ENCODE data around the gene NENF.

Gene NENF

DNA sequence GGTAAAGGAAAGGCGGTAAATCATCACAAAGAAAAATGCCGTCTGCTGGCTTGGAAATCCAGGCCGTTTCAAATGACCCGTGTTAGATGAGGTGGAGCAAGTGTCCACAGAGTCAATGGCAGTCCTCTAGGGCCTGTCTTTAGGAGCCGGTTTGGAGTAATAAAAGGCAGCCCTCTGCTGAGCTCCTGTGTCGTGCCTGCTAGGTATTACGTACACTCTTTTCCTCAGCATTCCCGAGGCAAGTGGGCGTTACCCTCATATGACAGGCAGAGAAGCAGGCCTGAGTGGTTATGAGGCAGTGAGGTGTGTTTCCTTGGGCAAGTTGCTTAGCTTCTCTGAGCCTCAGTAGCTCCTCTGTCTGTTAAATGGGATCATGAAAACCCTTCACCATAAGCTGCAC lies 7.7 kb downstream of the NENF start:
- TF ChIP-seq EP300 (IDR thresholded peaks at IDR 0.05; ENCODE audit: borderline replicate concordance): no peak
- TF ChIP-seq YY1 (IDR thresholded peaks at IDR 0.05; ENCODE audit: low read depth): no peak
- TF ChIP-seq FOXM1 (IDR thresholded peaks at IDR 0.05; ENCODE audit: borderline replicate concordance, low read depth): no peak
- TF ChIP-seq TCF12 (IDR thresholded peaks at IDR 0.05; ENCODE audit: low read depth): no peak
- TF ChIP-seq, protein P1, sequence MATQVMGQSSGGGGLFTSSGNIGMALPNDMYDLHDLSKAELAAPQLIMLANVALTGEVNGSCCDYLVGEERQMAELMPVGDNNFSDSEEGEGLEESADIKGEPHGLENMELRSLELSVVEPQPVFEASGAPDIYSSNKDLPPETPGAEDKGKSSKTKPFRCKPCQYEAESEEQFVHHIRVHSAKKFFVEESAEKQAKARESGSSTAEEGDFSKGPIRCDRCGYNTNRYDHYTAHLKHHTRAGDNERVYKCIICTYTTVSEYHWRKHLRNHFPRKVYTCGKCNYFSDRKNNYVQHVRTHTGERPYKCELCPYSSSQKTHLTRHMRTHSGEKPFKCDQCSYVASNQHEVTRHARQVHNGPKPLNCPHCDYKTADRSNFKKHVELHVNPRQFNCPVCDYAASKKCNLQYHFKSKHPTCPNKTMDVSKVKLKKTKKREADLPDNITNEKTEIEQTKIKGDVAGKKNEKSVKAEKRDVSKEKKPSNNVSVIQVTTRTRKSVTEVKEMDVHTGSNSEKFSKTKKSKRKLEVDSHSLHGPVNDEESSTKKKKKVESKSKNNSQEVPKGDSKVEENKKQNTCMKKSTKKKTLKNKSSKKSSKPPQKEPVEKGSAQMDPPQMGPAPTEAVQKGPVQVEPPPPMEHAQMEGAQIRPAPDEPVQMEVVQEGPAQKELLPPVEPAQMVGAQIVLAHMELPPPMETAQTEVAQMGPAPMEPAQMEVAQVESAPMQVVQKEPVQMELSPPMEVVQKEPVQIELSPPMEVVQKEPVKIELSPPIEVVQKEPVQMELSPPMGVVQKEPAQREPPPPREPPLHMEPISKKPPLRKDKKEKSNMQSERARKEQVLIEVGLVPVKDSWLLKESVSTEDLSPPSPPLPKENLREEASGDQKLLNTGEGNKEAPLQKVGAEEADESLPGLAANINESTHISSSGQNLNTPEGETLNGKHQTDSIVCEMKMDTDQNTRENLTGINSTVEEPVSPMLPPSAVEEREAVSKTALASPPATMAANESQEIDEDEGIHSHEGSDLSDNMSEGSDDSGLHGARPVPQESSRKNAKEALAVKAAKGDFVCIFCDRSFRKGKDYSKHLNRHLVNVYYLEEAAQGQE (IDR thresholded peaks at IDR 0.05; ENCODE audit: low read depth): no peak
- TF ChIP-seq, protein P2, sequence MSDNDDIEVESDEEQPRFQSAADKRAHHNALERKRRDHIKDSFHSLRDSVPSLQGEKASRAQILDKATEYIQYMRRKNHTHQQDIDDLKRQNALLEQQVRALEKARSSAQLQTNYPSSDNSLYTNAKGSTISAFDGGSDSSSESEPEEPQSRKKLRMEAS (IDR thresholded peaks at IDR 0.05): no peak
- TF ChIP-seq CREB1 (IDR thresholded peaks at IDR 0.05; ENCODE audit: low read depth): no peak
- TF ChIP-seq EGR1 (IDR thresholded peaks at IDR 0.05): no peak
- TF ChIP-seq, protein P3, sequence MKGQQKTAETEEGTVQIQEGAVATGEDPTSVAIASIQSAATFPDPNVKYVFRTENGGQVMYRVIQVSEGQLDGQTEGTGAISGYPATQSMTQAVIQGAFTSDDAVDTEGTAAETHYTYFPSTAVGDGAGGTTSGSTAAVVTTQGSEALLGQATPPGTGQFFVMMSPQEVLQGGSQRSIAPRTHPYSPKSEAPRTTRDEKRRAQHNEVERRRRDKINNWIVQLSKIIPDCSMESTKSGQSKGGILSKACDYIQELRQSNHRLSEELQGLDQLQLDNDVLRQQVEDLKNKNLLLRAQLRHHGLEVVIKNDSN (IDR thresholded peaks at IDR 0.05): no peak
- TF ChIP-seq RAD21 (IDR thresholded peaks at IDR 0.05; ENCODE audit: low read depth): no peak
- TF ChIP-seq TEAD4 (IDR thresholded peaks at IDR 0.05): no peak
- no peak for TF ChIP-seq TAF1 (IDR thresholded peaks at IDR 0.05; ENCODE audit: low read depth)
- no peak for TF ChIP-seq CEBPB (IDR thresholded peaks at IDR 0.05)
- no peak for TF ChIP-seq NFIC (IDR thresholded peaks at IDR 0.05)
- TF ChIP-seq ZBTB7A (IDR thresholded peaks at IDR 0.05; ENCODE audit: low read depth): no peak

DNA sequence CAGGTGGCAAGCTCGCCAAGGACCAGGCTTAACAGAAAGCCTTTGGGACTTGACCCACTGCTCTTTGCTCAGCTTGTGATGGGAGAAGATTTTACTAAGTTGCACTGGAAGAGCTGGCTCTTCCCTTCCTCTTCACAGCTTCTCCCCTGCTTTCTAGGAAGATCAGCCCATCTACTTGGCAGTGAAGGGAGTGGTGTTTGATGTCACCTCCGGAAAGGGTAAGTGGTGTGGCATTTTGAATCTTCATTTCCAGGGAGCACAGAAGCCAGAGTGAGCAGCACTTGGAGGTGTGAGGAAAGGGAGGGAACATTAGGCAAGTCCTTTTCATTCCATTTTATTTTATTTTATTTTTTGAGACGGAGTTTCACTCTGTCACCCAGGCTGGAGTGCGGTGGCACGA lies 9.7 kb downstream of the NENF start:
- TF ChIP-seq FOXM1 (IDR thresholded peaks at IDR 0.05; ENCODE audit: borderline replicate concordance, low read depth) (no peak), CEBPB (IDR thresholded peaks at IDR 0.05) (no peak), TAF1 (IDR thresholded peaks at IDR 0.05; ENCODE audit: low read depth) (no peak), EP300 (IDR thresholded peaks at IDR 0.05; ENCODE audit: borderline replicate concordance) (no peak), CREB1 (IDR thresholded peaks at IDR 0.05; ENCODE audit: low read depth) (no peak), ZBTB7A (IDR thresholded peaks at IDR 0.05; ENCODE audit: low read depth) (no peak), TEAD4 (IDR thresholded peaks at IDR 0.05) (no peak), TCF12 (IDR thresholded peaks at IDR 0.05; ENCODE audit: low read depth) (no peak), YY1 (IDR thresholded peaks at IDR 0.05; ENCODE audit: low read depth) (no peak), RAD21 (IDR thresholded peaks at IDR 0.05; ENCODE audit: low read depth) (no peak), NFIC (IDR thresholded peaks at IDR 0.05) (no peak), EGR1 (IDR thresholded peaks at IDR 0.05) (no peak)
- TF ChIP-seq, protein P2 (IDR thresholded peaks at IDR 0.05): no peak
- TF ChIP-seq, protein P1 (IDR thresholded peaks at IDR 0.05; ENCODE audit: low read depth): no peak
- TF ChIP-seq, protein P3 (IDR thresholded peaks at IDR 0.05): no peak

DNA sequence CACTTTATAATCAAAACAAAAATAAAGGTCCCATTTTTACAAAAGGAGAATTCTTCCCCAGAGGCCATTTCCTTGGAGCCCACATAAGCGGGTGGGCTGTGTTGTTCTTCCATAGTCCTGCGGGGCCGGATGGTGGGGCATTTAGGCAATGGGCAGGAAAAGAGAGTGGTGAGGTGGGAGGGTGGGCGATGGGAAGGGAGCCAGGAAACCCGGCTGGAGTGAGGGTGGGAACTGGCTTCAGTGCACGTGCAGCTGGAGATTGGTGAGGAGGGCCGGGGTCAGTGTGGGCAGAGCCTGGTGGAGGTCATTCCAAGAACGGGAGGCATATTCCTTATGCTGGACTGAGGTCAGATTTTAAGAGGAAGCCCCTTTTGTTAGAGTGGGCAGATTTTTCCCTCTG lies 13.6 kb downstream of the NENF start:
- TF ChIP-seq TEAD4 (IDR thresholded peaks at IDR 0.05) (no peak), TAF1 (IDR thresholded peaks at IDR 0.05; ENCODE audit: low read depth) (no peak), RAD21 (IDR thresholded peaks at IDR 0.05; ENCODE audit: low read depth) (no peak), TCF12 (IDR thresholded peaks at IDR 0.05; ENCODE audit: low read depth) (no peak), YY1 (IDR thresholded peaks at IDR 0.05; ENCODE audit: low read depth) (no peak), NFIC (IDR thresholded peaks at IDR 0.05) (no peak), CEBPB (IDR thresholded peaks at IDR 0.05) (no peak), ZBTB7A (IDR thresholded peaks at IDR 0.05; ENCODE audit: low read depth) (no peak), FOXM1 (IDR thresholded peaks at IDR 0.05; ENCODE audit: borderline replicate concordance, low read depth) (no peak), EGR1 (IDR thresholded peaks at IDR 0.05) (no peak), EP300 (IDR thresholded peaks at IDR 0.05; ENCODE audit: borderline replicate concordance) (no peak), CREB1 (IDR thresholded peaks at IDR 0.05; ENCODE audit: low read depth) (no peak)
- TF ChIP-seq, protein P1 (IDR thresholded peaks at IDR 0.05; ENCODE audit: low read depth): no peak
- TF ChIP-seq, protein P2 (IDR thresholded peaks at IDR 0.05): no peak
- TF ChIP-seq, protein P3 (IDR thresholded peaks at IDR 0.05): no peak
